Measurements from ENCODE around the gene NPAS3. TPM values are rescaled to one million over a fixed set of nuclear protein-coding genes. Genes with fewer than 3 reads are reported as not detected.

Gene NPAS3
- total and polyA plus RNA-seq, 2 of the 8 experiments (the other 6 are each of a cell fraction or from before 2014, with no cell fraction given): 0.11 to 0.60 TPM

- no peak for TF ChIP-seq SIN3A (conservative IDR thresholded peaks at IDR 0.05 in 1 of 2, IDR thresholded peaks at IDR 0.05 in 1 of 2; ENCODE audit: low read depth in 1 of 2, low read length in 2 of 2)
- no peak for TF ChIP-seq RXRA (IDR thresholded peaks at IDR 0.05; ENCODE audit: insufficient read depth, low read depth, low read length)
Observed at GRCh38 chr14:33357225-33358010, 418.7 kb downstream of the NPAS3 start (continued).

Measured in H1 (cell line).